Measurements from ENCODE around the gene RFX2. TPM values are rescaled to one million over a fixed set of nuclear protein-coding genes. Genes with fewer than 3 reads are reported as not detected.
A peak's percentile ranks its signal among the peaks of the same experiment; 100 is the strongest.
"Not testable (repeated sequence)": the region's sequence is repeated elsewhere in the genome, so short reads cannot be mapped to it uniquely, and the experiment has no call there.

The RFX2 gene
- total RNA-seq, 1 donor from 2014 or later: 7.3 TPM

DNA sequence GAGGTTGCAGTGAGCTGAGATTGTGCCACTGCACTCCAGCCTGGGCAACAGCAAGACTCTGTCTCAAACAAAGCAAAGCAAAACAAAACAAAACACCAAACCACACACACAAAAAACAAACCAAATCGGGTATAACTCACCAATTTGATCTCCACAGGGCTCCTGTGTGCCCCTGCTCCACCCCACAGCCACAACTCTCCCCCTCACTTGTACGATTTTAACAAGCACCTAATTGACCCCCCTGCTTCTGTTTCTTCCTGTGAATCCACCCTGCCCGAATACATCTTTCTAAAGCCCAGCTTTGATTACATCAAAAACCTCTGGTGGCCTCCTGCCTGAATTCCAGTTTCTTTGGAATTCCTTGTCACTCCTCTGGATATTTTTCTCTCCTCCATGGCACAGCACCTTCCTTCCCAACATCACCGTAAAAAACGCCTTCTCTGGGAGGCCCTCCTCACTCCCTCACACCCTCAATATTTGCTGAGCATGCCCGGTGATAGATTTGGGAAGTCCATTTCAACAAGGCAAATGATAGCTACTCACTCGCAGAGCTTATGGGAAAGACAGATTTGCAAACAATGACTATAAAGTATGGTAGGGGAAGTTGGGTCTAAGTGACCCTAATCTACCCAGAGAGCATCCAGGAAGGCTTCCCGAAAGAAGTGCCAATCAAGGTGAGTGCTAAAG, 120.8 kb downstream of the RFX2 start:
- TF ChIP-seq, protein P1, sequence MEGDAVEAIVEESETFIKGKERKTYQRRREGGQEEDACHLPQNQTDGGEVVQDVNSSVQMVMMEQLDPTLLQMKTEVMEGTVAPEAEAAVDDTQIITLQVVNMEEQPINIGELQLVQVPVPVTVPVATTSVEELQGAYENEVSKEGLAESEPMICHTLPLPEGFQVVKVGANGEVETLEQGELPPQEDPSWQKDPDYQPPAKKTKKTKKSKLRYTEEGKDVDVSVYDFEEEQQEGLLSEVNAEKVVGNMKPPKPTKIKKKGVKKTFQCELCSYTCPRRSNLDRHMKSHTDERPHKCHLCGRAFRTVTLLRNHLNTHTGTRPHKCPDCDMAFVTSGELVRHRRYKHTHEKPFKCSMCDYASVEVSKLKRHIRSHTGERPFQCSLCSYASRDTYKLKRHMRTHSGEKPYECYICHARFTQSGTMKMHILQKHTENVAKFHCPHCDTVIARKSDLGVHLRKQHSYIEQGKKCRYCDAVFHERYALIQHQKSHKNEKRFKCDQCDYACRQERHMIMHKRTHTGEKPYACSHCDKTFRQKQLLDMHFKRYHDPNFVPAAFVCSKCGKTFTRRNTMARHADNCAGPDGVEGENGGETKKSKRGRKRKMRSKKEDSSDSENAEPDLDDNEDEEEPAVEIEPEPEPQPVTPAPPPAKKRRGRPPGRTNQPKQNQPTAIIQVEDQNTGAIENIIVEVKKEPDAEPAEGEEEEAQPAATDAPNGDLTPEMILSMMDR (IDR thresholded peaks at IDR 0.05; ENCODE audit: unreplicated experiment): no peak
- peaks cover 19% of the 10 kb centered on the region for H3K4me1 Mint-ChIP-seq
- no peaks in the 10 kb centered on the region for H3K9me3 Mint-ChIP-seq
- no peak overlapping the region for H3K27ac Mint-ChIP-seq
- no peaks in the 10 kb centered on the region for H3K36me3 Mint-ChIP-seq
- no peak overlapping the region for H3K4me3 Mint-ChIP-seq
- no peaks in the 10 kb centered on the region for H3K27me3 Mint-ChIP-seq (ENCODE audit: low read depth)
- no peak for DNase-seq (ENCODE audit: low spot score in 2 of 2, unreplicated experiment in 2 of 2)

DNA sequence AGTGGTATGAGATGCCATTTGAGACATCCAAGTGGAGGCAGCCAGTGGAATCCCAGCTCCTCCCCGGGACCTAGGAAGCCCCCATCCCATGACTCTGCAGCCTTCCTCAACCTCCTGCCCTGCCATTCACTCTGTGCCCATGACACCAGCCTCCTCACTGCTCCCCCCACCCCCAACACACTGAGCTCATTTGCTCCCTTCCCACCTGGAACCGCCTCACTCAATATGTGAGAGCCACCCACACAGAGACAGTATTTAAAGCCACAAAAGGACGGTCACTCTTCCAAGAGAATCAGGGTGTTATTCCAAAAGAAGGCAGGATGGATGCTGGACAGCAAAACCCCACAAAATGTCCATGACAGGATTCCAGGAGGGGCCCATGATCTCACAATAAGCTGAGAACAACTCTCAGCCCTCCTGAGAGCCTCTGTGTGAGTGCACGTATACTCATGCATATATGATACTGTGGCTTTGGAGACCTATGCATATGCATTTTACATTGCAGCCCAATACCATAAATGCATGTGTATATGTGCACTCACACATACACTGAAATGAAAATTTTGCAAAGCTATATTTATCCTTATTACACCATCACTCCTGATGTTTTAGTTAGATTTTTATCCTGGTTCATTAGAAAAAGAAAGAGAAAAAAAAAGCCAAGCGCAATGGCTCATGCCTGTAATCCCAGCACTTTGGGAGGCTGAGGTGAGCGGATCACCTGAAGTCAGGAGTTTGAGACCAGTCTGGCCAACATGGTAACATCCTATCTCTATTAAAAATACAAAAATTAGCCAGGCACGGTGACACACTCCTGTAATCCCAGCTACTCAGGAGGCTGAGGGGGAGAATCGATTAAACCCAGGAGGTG, 121.5 kb downstream of the RFX2 start:
- H3K27ac Mint-ChIP-seq: no peak overlapping the region
- no peak for DNase-seq (ENCODE audit: low spot score in 2 of 2, unreplicated experiment in 2 of 2)
- H3K9me3 Mint-ChIP-seq: no peaks in the 10 kb centered on the region
- H3K36me3 Mint-ChIP-seq: no peaks in the 10 kb centered on the region
- TF ChIP-seq, protein P1 (IDR thresholded peaks at IDR 0.05; ENCODE audit: unreplicated experiment): no peak
- H3K27me3 Mint-ChIP-seq (ENCODE audit: low read depth): no peaks in the 10 kb centered on the region
- peaks cover 16% of the 10 kb centered on the region for H3K4me1 Mint-ChIP-seq
- no peak overlapping the region for H3K4me3 Mint-ChIP-seq

DNA sequence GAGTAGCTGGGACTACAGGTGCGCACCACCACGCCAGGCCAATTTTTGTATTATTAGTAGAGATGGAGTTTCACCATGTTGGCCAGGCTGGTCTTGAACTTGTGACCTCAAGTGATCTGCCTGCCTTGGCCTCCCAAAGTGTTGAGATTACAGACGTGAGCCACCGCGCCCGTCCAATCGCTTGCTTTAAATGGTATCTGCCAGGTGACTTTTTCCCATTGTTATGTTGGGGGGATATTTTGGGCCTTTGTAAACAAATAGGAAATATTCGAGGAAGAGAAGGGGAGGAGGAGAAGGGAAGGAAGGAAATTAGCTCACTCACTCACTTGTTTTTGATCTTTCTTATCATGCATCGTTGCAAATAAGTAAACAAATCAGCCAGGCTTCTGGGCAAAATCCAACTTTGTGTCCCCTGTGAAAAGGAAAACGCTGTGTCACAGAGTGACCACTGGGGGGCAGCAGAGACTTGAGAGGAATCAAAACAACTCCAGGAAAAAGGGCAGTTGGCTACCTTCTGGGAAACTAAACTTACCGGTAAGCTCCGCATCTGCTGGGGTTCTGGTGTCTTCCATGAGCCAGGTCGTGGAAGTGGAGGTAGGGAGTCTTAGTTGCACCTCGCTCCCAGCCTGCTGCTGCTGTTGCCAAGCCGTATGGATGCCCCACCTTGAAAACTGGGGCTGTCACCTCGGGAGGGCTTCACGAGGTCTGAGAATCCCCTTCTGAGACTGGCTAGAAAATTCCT, 123.1 kb downstream of the RFX2 start:
- no peaks in the 10 kb centered on the region for H3K9me3 Mint-ChIP-seq
- no peaks in the 10 kb centered on the region for H3K27me3 Mint-ChIP-seq (ENCODE audit: low read depth)
- peaks cover 13% of the 10 kb centered on the region for H3K4me1 Mint-ChIP-seq
- TF ChIP-seq, protein P1 (IDR thresholded peaks at IDR 0.05; ENCODE audit: unreplicated experiment): peak; percentile 92
- no peak overlapping the region for H3K27ac Mint-ChIP-seq
- no peaks in the 10 kb centered on the region for H3K36me3 Mint-ChIP-seq
- peak; percentile 71 to 84 for DNase-seq (ENCODE audit: low spot score in 2 of 2, unreplicated experiment in 2 of 2)
- H3K4me3 Mint-ChIP-seq: no peak overlapping the region

DNA sequence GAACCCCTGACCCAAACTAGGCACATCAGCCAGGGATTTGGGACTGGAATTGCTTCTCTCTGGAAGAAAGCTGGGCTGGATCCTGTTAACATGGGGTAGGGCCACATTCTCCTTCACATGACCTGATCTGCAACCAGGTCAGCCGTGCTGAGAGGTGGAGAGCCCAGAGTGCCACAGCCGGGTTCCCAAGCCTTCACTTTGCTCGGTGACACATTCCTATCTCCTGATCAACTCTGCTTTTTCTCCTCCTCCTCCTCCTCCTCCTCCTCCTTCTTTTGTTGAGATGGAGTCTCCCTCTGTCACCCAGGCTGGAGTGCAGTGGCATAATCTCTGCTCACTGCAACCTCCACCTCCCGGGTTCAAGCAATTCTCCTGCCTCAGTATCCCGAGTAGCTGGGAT, 124.5 kb downstream of the RFX2 start:
- not testable (repeated sequence) for H3K27ac Mint-ChIP-seq; H3K4me3 Mint-ChIP-seq; H3K27me3 Mint-ChIP-seq (ENCODE audit: low read depth); H3K36me3 Mint-ChIP-seq; DNase-seq (ENCODE audit: low spot score in 2 of 2, unreplicated experiment in 2 of 2); H3K9me3 Mint-ChIP-seq
- H3K4me1 Mint-ChIP-seq: peaks cover 13% of the 10 kb centered on the region

DNA sequence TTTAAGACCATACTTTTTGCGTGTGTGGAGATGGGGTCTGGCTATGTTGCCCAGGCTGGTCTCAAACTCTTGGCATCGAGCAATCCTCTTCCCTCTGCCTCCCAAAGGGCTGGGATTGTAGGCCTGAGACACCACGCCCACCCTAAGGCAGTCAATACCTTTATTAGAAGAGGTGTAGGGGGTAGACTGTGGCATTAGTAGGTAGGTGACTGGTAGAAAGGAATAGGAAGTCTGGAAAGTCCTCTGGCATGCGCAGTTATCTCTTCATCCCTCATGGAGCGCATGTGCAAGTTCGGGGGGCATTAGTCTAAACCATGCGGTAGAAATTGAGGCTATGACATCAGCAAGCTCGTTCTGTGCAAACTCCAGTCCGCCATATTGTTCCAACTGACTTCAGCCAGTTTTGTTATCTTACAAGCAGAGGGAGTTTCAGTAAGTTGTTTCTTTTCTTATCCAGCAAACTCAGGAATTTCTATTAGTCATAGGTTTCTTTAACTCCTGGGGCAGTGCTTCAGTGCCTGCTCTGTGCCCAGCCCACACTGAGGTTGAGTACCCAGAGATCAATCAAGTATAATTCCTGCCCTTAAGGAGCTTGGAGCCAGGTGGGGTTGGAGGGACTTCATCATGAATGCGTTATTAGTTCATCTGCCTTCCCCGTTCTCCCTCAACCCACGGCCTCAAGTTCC, 125.1 kb downstream of the RFX2 start:
- H3K4me1 Mint-ChIP-seq: peaks cover 11% of the 10 kb centered on the region
- no peak overlapping the region for H3K27ac Mint-ChIP-seq
- TF ChIP-seq, protein P1 (IDR thresholded peaks at IDR 0.05; ENCODE audit: unreplicated experiment): no peak

More for the DNA sequence above, 125.1 kb downstream of the RFX2 start:
- no peak overlapping the region for H3K4me3 Mint-ChIP-seq
- H3K9me3 Mint-ChIP-seq: no peaks in the 10 kb centered on the region
- no peaks in the 10 kb centered on the region for H3K27me3 Mint-ChIP-seq (ENCODE audit: low read depth)
- H3K36me3 Mint-ChIP-seq: no peaks in the 10 kb centered on the region
- no peak for DNase-seq (ENCODE audit: low spot score in 2 of 2, unreplicated experiment in 2 of 2)

Data from mesothelial cell of epicardium (in vitro differentiated cells).